COLO829 (cell line): ENCODE data around the gene RELT.
A peak's percentile ranks its signal among the peaks of the same experiment; 100 is the strongest.

Source experiments
- DNase-seq: peaks from one replicate; pipeline ENCODE4 v3.0.0; 2012; ENCODE audit warnings: low spot score

Gene RELT

GRCh38 chr11:73376803-73377629 is 817 bp downstream of the RELT start:
- peak; percentile 55 for DNase-seq

GRCh38 chr11:73379189-73379880 is 3.1 kb downstream of the RELT start:
- no peak for DNase-seq

GRCh38 chr11:73380331-73380730 is 4.1 kb downstream of the RELT start:
- no peak for DNase-seq

DNA sequence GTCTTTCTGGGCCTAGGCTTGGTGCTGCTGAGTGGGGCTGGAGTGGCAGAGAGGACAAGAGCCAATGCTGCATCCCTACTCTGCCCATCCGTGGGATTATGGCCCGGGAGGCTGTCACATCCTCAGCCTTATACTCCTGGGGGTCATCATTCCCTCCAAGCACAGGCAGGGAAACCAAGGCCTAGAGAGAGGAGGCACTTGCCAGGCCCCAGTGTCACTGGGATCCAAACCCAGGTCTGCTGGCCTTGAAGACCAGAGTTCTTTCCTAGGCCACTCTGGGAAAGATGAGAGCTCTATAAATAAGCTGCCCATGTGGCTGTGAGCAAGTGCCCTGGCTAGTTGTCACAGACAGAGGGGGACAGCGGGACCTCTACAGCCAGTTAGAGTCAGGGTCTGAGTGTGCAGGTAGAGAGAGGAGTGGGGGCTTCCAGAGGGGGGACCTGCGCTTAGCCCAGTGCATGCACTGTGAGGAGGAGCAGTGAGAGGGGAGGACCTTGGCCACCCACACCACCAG is 4.8 kb downstream of the RELT start:
- no peak for DNase-seq

GRCh38 chr11:73381589-73381988 is 5.4 kb downstream of the RELT start:
- no peak for DNase-seq

DNA sequence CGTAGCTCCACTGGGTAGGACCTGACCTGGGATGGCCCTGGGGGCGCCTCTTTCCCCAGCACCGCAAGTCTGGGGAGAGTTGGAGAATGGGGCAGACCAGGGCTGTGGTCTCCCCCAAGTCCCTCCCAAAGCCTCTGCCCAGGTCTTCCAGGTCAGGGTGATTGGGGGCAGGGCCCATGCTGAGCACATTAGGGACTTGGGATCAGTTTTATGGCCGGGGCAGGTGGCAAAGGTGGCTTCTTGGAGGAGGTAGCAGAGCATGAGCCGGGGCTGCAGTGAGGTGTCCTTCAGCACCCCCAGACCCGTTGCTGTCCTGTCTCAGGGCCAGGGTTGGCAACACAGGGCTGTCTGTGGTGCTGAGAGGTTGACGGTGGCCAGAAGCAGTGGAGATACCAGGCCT is 6.0 kb downstream of the RELT start:
- DNase-seq, result no peak

DNA sequence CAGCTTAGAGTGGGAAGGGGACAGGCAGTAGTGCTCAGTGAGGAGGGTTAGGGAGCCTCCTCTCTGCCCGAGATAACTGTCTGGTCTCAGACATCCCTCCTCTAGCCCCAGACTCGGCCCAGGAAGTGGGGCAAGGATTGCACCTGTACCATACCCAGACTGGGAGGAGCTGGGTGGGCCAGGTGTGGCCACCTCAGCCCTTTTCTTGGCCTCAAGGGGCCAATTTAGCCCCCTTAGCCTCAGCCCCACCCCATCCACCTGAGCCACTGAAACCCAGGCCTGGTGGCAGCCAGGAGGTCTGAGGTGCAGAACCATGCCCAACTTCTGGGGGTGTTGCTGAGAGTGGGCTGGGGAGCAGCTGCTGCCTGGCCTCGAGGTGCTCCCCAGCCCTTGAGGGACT is 6.5 kb downstream of the RELT start:
- DNase-seq, result no peak

GRCh38 chr11:73383249-73384124 is 7.3 kb downstream of the RELT start:
- no peak for DNase-seq

- no peak for DNase-seq
Measured at GRCh38 chr11:73384125-73384441, 7.9 kb downstream of the RELT start.

DNA sequence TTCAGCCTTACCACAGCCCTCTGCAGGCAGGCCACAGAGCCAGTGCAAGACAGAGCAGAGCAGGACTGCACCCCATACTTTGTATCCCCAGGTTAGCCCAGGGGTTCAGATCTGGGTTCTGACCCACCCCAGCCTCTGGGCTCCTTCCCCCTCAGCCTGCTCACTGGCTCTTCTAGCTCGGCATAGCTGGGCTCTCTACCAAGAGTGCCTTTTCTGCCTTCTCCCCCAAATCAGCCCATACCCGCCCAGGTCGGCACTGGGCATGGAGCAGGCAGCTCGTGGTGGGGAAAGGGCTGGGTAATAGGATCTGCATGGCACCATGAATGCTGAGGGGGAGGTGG is 8.3 kb downstream of the RELT start:
- no peak for DNase-seq

DNA sequence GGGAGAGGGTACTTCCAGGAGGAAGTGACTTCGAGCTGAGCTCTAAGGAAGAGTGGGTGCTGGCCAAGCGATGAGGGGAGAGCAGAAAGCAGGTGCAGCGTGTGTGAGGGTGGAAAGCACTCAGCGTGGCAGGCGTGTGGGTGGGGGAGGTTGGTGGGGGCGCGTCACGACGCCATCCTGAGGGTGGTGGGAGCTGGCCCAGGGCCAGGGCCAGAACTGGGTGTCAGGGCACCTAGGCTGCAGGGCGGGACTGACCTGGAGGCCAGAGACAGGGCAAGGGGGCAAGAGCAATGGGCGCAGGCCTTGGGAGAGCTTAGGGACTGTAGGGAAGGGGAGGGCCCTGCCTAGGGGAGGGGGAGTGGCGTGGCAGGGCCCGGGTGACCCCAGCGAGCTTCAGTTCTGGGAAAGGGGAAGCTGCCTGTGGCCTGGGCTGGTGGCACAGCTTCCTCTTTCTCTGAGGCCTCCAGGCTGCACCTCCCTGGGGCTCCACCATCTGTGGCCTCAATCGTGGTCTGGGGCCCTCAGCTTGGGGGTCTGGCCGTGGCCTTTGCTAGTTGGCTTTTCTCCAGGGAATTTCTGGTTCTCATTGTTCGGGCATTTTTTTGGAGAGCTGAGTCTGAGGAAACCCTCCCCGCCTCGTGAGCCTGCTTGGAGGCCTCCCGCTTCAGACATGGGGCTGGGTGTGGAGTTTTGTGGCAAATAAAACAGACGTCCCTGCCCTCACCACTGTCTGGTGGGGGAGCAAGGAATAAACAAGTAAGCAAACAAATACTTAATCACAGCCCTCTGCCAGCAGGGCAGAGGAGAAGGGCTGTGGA is 8.9 kb downstream of the RELT start:
- no peak for DNase-seq

DNA sequence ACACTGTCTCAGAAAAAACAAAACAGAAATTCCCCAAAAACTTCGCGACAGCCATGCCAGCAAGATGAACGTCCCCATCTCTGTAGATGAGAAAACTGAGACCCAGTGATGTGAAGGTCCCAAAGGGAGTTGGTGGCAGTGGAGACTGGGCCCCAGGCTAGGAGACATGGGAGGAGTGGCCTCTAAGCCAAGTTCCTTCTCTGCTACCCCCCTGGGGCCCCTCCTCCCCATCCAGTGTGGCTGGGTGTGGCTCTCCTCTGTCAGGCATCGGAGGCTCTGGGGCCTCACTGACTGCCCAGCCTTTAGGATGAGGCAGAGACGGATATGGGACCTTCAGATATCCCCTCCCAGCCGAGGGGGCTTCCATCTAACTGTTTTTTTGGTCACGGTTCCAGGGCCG is 9.8 kb downstream of the RELT start:
- DNase-seq, result no peak

DNA sequence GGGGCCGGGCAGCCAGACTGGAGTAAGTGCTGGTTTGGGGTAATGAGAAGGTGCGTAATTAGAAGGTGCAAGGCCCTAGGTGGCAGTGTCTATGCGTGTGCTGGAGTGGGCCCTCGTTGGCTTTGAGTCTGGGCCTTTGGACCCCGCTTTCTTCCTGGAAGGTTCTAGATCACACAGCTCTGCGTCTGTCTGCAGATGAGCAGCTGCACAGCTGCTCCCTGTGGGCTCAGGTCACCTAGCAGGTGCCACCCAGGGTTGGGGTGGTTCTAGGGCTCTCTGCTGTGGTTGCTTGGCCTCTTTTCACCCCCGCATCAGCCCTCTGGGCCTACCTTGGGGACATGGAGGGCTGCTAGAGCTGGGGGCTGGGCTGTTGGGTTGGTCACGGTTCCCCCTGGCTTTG is 10.3 kb downstream of the RELT start:
- DNase-seq, result no peak

DNA sequence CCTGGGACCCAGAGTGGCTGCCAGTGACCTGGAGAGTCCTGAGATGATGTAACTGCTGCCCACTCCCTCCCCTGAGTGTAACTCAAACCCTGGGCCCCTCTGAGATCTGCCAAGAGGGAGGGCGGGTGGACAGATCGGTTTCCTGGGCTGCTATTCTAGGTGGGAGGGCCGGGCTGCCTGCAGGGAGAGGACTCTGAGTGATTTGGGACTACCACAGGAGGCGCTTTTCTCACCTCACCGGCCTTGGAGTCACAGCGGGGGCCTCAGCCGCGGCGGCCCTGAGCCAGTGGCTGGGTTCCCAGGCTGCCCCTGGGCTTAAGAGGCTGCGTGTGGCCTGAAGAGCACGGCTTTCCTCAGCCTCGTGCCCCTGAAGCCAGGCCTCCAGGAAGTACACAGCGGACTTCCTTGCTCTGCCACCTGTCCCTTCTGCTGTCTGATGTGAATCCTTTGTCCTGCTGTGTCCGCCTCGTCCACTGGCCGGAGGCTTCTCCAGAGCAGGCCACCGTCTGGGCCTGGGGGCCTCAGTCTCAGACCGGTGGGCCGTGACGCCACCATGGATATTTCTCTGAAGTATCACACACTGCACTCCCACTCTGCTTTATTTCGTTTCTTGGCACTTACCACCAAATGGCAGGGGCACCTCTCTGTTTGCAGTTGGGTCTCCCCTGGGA is 11.5 kb downstream of the RELT start:
- DNase-seq, result no peak

- no peak for DNase-seq
Measured at GRCh38 chr11:73388265-73389133, 12.3 kb downstream of the RELT start.

GRCh38 chr11:73389134-73389525 is 12.9 kb downstream of the RELT start:
- no peak for DNase-seq

- no peak for DNase-seq
Measured at GRCh38 chr11:73389916-73390315, 13.7 kb downstream of the RELT start.

DNA sequence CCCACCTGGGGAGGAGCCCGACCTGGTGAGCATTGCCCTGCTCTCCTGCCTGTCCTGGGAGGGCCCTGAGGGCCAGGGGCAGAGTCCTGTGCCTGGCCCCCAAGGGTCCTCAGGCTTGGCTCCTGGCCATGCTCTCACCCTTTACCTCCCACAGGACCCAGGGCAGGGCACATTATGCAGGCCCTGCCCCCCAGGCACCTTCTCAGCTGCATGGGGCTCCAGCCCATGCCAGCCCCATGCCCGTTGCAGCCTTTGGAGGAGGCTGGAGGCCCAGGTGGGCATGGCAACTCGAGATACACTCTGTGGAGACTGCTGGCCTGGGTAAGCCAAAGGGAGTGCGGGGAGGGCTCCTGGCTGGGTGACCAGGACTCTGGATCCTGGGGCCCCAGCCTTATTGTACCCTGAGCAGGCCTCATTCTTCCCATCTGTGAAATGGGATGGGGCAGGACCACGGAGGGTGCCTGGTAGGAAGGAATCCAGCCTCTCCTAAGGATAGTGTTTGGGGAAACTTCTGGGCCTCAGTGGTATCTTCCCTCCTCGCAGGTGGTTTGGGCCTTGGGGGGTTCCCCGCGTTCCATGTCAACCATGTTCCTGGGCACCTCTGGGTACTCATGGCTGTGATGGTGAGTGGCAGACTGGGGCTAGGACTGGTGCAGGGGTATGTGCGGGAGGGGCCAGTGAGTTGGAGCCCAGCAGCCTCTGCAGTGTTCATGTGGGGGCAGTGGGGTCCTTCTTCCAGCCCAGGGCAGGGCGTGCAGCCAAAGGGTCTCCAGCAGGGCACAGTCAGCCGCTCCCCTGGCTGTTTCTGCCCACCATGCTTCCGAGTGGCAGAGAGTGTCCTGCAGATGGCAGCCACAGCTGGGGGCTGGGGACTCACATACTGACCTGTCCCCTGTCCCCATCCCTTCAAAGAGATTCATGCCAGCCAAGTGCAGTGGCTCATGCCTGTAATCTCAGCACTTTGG is 14.7 kb downstream of the RELT start:
- no peak for DNase-seq

GRCh38 chr11:73391665-73392064 is 15.5 kb downstream of the RELT start:
- no peak for DNase-seq
